Stimulated activated CD4-positive, alpha-beta T cell treated with anti-CD3 and anti-CD28 coated beads, Interleukin-12 subunit alpha, Interleukin-12 subunit beta, amount 100 ng/mL, for 48 hours (primary cell): ENCODE data around the gene ASZ1.
"Not testable (repeated sequence)": the region's sequence is repeated elsewhere in the genome, so short reads cannot be mapped to it uniquely, and the experiment has no call there.

Source experiments
- DNase-seq, 3 donors: peaks; one replicate each; pipeline ENCODE4 v3.0.0-alpha.2; 2020; ENCODE audit warnings: low read depth in 2 of 3, low spot score in 1 of 3

The ASZ1 gene

GRCh38 chr7:117427258-117427701, at the start of gene ASZ1:
TSS of gene ASZ1 (minus strand) at chr7:117427493. CDS start at chr7:117427460, 33 bp downstream.
- no peak for DNase-seq

- DNase-seq: no peak
Measured at GRCh38 chr7:117476557-117477215, 49.4 kb upstream of the ASZ1 start.

- no peak for DNase-seq
Measured at GRCh38 chr7:117472335-117472734, 45.0 kb upstream of the ASZ1 start.

- no peak for DNase-seq
Measured at GRCh38 chr7:117470777-117471176, 43.5 kb upstream of the ASZ1 start.

- no peak for DNase-seq
Measured at GRCh38 chr7:117468174-117468573, 40.9 kb upstream of the ASZ1 start.

DNA sequence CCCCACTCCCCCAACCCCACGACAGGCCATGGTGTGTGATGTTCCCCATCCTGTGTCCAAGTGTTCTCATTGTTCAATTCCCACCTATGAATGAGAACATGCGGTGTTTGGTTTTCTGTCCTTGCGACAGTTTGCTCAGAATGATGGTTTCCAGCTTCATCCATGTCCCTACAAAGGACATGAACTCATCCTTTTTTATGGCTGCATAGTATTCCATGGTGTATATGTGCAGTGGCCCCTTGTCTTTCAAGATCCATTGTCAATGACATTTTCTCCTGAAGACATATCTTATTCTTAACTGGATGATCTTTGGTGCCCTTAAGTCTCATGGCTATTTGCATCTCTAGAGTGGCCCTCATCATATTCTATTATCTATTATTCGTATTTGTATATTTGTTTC, 33.5 kb upstream of the ASZ1 start:
- DNase-seq: not testable (repeated sequence)

- DNase-seq: no peak
Measured at GRCh38 chr7:117459735-117460134, 32.4 kb upstream of the ASZ1 start.

- DNase-seq: no peak
Measured at GRCh38 chr7:117458977-117459583, 31.8 kb upstream of the ASZ1 start.

DNA sequence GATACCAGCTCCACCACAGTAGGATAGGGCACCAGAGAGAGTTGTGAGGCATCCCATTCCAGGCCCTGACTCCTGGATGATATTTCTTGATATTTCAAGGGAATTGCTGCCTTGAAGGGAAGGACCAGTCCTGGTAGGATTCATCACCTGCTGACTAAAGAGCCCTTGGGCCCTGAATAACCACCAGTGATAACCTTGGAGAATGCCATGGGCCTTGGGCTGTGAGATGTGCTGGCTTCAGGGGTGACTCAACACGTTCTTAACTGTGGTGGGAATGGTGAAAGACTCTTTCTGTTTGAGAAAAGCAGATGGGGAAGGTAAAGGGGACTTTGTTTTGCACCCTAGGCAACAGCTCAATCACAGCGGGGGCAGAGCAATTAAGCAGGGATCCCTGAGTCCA, 21.4 kb upstream of the ASZ1 start:
- DNase-seq: no peak

DNA sequence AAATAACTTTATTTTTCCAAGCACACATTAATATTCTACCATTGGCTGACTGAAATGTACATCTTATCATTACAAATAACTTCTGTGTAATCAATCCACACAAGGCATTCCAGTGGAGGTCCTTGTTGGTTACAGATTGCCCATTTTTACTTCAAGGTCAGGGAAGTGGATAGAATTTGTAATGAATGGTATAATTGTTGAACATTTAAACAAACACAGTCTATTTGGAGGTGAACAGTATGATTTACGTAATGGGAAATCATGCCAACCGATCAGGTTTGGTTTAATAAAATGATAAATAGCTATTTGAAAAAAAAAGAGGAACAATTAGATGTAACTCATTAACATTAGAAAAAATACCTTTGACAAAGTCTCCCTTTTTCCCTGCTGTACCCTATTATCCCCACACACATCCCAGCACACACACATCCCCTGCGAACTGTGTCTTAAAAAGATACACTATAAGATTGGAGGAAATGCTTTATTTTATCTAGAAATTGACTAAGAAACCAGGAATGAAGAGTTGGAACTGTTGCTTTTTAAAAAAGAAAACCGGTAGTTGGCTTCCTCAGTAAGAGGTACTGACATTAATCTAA, 19.0 kb upstream of the ASZ1 start:
- no peak for DNase-seq

DNA sequence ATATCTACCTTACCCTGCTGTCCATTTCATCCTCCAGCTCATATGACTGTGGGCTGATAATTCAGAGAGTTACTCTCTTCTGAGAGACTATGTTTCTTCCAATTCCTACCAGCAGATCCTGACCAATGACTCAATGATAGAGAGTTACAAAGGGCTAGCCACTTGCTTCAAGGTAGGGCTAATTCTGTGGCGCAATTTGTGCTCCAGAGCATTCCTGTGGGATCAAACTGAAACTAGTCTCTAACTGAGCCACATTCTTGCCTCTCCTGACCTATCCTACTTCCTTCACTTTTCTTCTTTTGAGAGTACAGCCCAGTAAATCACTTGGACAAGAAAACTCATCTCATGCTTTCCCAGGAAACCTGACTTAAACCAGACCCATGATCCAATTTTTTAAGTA, 17.9 kb upstream of the ASZ1 start:
- DNase-seq: no peak

GRCh38 chr7:117444646-117445045, 17.4 kb upstream of the ASZ1 start:
- no peak for DNase-seq

GRCh38 chr7:117435475-117436043, 8.3 kb upstream of the ASZ1 start:
- no peak for DNase-seq

DNA sequence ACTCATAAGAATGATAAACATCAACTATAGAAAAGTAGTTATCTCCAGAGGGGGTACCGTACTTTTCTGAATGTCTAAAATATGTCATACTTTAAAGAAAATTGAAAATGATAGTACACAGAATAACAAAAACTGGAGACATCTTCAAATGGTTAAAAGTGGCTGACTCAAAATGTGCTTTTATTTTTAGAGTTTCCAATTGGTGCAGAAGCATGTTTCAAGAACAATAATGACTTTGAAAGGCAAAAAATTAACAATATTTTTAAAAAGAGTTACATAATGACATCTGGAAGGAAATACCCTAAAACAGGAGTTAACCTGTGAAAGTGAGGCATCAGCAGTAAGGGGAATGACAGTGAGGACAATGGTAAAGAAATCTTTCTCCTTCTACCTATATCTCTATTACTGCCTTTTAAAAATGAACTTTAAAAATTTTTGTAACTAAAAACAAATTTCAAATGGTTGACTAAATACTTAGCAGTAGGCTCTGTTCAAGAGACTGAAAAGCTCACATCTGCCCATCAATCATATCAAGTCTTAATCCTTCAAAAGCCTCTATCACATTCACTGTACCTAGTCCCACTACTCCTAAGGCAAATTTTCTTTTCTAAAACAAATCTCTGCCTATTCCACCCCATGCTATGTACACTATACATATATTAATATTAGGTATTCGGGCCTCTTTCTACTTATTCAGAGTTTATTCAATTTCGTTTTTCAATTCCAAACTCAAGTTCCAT, 3.0 kb downstream of the ASZ1 start:
- DNase-seq: no peak

- not testable (repeated sequence) for DNase-seq
Measured at GRCh38 chr7:117414591-117414990, 12.7 kb downstream of the ASZ1 start.

DNA sequence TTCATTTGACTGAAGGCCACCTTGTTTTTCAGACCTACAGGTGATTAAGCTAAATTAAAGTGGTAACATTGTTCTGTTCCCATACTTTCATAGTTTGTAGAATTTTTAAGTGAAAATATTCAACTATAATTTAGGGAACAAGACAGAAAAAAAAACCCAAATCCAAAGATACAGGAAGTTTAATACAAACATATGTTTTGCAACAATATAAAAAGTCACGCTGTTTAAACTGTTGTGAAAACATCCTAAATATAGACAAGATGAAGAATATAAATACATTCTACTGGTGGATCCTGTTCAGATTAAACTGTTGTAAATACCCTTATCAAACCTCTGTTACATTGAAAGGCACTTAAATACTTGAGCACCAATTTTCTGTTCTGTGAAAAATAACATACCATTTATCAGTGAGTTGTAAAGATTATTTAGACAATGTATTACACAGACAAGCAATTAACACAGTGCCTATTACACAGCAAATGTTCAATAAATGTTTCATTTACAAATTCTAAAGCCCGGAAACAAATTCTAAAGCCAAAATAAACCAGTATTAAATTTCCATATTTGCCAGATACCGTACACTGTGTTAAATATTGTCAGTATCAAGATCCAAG, 14.2 kb downstream of the ASZ1 start:
- no peak for DNase-seq

DNA sequence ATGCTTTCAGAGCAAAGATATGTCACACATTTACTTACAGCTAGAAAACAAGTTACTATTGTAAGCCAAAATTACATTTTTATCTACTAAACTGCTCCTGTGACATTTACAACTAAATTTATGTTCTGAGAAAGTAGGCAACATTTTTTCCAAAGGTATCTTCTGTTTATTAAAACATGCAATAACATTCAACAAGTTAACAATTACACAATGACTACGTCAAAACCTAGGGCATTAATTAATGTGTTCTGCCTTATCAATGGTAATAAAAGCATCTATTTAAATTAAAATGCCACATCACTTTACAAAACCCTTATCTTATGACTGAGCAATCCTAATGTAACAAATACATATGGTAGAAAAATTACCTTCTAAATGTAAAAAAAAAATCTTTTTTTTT, 14.9 kb downstream of the ASZ1 start:
- DNase-seq: no peak

DNA sequence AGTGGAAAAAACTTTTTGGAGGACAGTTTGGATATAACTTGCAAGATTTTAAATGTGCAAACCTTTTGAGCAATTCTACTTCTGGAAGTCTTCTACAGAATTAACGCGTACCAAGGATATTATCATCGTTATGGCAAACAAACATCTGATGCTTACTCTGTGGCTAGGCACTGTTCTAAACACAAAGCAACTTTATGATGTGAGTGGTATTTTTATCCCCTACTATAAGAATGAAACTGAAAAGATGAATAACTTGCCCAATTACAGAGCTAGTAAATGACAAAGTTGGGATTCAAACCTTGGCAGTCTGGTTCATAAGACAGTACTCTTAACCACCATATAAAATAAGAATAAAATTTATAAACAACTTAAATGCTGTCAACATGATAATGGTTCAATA, 15.8 kb downstream of the ASZ1 start:
- DNase-seq: no peak

- DNase-seq: no peak
Measured at GRCh38 chr7:117408831-117409230, 18.5 kb downstream of the ASZ1 start.

DNA sequence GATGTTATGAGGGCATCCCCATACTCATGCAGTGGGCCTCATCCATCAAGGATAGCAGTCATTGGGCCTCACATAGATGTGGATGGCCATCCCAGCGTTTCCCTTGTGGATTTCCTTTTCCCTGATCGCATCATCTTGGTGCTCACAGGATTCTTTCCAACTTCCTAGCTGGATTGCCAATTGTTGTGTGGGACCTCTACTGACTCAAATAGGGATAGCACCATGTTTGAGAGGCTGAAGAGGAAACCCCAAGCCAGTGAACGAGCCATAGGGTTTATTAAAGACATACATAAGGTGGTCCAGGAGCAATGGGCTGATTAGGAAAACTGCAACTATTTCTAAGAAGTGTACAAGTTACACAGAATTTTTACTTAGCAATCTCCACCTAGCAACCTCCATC, 21.8 kb downstream of the ASZ1 start:
- DNase-seq: no peak

GRCh38 chr7:117403737-117404136, 23.6 kb downstream of the ASZ1 start:
- DNase-seq: no peak
